ENCODE measurements around the gene CRAT. TPM values are rescaled to one million over a fixed set of nuclear protein-coding genes. Genes with fewer than 3 reads are reported as not detected.

Gene CRAT
- 67.1 and 81.9 TPM in 2 replicates for total RNA-seq

GRCh38 chr9:129110740-129111527 lies at the start of gene CRAT, which contains the start of gene PTPA:
Gene CRAT (minus strand): TSS chr9:129110793. CDS start chr9:129110509, 284 bp downstream.
Gene PTPA (plus strand): TSS chr9:129111415. CDS start chr9:129111601, 186 bp downstream.

GRCh38 chr9:129080601-129081387 lies 29.8 kb downstream of the CRAT start, which contains the start of gene DOLPP1:
Gene DOLPP1 (plus strand): TSS chr9:129081111. CDS start chr9:129081132, 21 bp downstream.

Other genes with a start within 250 kb of the CRAT start
- gene KYAT1, start 228.8 kb downstream of the CRAT start, total RNA-seq = 7.3 and 9.8 TPM in 2 replicates
- gene LRRC8A, start 228.7 kb downstream of the CRAT start, total RNA-seq = 41.5 and 54.5 TPM in 2 replicates
- 3.3 and 11.4 TPM in 2 replicates for gene PHYHD1, start 189.8 kb downstream of the CRAT start, total RNA-seq
- 22.4 and 27.6 TPM in 2 replicates for gene DOLK, start 163.2 kb downstream of the CRAT start, total RNA-seq
- 51.4 and 80.2 TPM in 2 replicates for gene NUP188, start 163.1 kb downstream of the CRAT start, total RNA-seq
- gene SH3GLB2, start 82.5 kb downstream of the CRAT start, total RNA-seq = 30.5 and 36.8 TPM in 2 replicates
- gene MIGA2, start 74.2 kb downstream of the CRAT start, total RNA-seq = 16.9 and 24.6 TPM in 2 replicates
- 8.1 and 11.3 TPM in 2 replicates for gene DOLPP1, start 29.7 kb downstream of the CRAT start, total RNA-seq
- 71.3 and 81.3 TPM in 2 replicates for gene PTPA, start 622 bp upstream of the CRAT start, total RNA-seq
- gene IER5L, start 67.5 kb upstream of the CRAT start, total RNA-seq = 39.5 and 47.0 TPM in 2 replicates